Activated T-helper 2 cell treated with anti-CD3 and anti-CD28 coated beads, Interferon-gamma antibody, Interleukin-2, Interleukin-4, amounts not matched to agents 10 μg/mL and 5 μg/mL and 100 μg/mL, durations not matched to agents 14 hours and 24 hours and 36 hours (primary cell): ENCODE measurements around the gene FSTL4. TPM values are rescaled to one million over a fixed set of nuclear protein-coding genes. Genes with fewer than 3 reads are reported as not detected.

Source experiments
- DNase-seq: peaks from one replicate; pipeline ENCODE4 v3.0.0; 2021; ENCODE audit warnings: low spot score
- H3K27ac Mint-ChIP-seq: one replicate; pipeline ENCODE4 v1.8.0; 2021; ENCODE audit warnings: mixed read lengths
- H3K27me3 Mint-ChIP-seq: one replicate; pipeline ENCODE4 v1.8.0; 2021; ENCODE audit warnings: low read depth, mixed read lengths
- H3K36me3 Mint-ChIP-seq: one replicate; pipeline ENCODE4 v1.8.0; 2021; ENCODE audit warnings: low read depth, mixed read lengths
- H3K4me1 Mint-ChIP-seq: one replicate; pipeline ENCODE4 v1.8.0; 2021; ENCODE audit warnings: low read depth, mixed read lengths
- H3K4me3 Mint-ChIP-seq: one replicate; pipeline ENCODE4 v1.8.0; 2021; ENCODE audit warnings: low read depth, mild to moderate bottlenecking, moderate library complexity, mixed read lengths
- H3K9me3 Mint-ChIP-seq: one replicate; pipeline ENCODE4 v1.8.0; 2021; ENCODE audit warnings: mixed read lengths
- intact Hi-C: fragments of 100-400 bp; cut with micrococcal nuclease; formaldehyde crosslinking; loops from one replicate; pipeline ENCODE4 v1.15.1; 2023
- total RNA-seq: library from RNA; stranded (reverse); gene quantifications from 2 replicates; pipeline ENCODE4 v1.2.3, GENCODE V29; 2022

FSTL4 gene
- total RNA-seq, 1 donor from 2014 or later, result 2.1 TPM

DNA sequence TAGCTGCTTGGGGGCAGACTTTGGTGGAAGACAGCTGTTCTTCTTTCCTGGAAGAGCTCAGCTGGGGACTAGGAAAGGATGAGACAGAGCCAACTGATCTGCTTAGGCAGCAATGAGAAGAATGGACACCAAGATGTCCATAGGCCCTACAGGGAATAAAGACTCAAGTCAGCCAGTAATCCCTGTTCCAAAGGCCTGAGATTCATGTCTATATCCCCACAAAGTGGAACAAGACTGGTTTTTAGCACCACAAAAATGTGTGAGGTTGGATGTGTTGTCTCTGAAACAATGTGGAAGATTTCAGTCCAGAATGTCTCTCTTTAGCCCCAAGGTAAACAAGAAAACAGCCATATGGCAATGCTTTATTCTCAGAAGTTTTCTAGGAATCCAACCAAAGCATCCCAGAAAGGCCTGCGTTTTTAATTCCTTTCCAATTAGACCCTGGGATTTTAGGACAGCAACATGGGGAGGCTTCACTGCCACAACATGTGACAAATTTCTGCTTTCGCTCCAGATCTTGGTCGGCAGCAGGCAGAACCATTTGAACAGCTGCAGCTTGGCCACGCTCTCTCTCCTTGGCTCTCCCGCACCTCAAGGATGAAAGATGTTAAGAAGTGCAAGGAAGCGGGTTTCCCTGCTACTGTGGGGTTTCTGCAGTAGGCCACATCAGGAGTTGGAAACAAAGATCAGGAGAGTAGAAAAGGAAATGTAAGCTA is 245.1 kb downstream of the FSTL4 start:
- Mint-ChIP-seq H3K4me1 (no peaks in the 10 kb centered on the region), H3K36me3 (no peaks in the 10 kb centered on the region), H3K9me3 (no peaks in the 10 kb centered on the region), H3K27ac (no peak overlapping the region), H3K27me3 (peaks cover 8% of the 10 kb centered on the region), H3K4me3 (no peak overlapping the region)
- intact Hi-C loops, result no loop called here
- DNase-seq, result no peak

- Mint-ChIP-seq H3K36me3 (no peaks in the 10 kb centered on the region), H3K4me1 (no peaks in the 10 kb centered on the region), H3K4me3 (no peak overlapping the region), H3K9me3 (no peaks in the 10 kb centered on the region), H3K27ac (no peak overlapping the region), H3K27me3 (peaks cover 8% of the 10 kb centered on the region)
- no peak for DNase-seq
- intact Hi-C loops, result no loop called here
Measured at GRCh38 chr5:133366438-133366837, 245.9 kb downstream of the FSTL4 start.

- Mint-ChIP-seq H3K27me3 (peaks cover 8% of the 10 kb centered on the region), H3K4me3 (no peak overlapping the region), H3K9me3 (no peaks in the 10 kb centered on the region), H3K36me3 (no peaks in the 10 kb centered on the region), H3K27ac (no peak overlapping the region), H3K4me1 (no peaks in the 10 kb centered on the region)
- no peak for DNase-seq
- intact Hi-C loops, result no loop called here
Measured at GRCh38 chr5:133365738-133366137, 246.6 kb downstream of the FSTL4 start.

DNA sequence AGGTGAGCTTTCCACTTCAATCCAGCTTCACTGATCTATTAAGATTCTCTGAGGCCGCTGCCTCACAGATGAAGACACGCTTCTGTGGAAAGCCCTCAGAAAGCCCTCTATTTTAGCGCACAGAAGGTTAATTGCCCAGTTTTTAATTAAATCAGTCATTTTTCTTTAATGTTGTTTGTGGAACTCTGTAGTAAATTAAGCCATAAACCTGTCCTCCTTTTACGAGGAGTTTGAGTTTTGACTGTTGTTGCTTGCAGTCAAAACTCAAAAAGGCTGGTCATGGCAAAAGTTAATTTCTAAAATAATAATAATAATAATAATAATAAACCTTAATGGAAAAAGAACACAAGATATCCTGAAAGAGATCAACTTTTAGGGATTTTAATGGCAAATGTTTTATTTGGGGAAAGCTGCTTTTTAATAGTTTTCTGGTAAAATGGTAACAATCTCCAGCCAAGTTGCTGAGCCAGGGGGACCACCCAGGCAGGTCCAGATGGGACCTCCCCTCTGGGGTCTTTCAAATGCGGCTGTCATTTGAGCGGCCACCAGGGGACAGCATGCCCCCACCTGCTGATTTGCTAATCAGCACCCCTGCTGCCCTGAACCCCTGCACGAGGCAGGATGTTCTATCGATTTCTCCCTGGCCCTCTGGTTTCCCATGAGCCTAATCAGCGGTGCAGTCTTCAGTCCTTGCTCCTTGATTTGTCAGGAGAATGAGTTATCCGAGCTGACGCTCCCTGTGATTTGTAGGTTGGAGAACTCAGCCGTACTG is 247.2 kb downstream of the FSTL4 start:
- no peaks in the 10 kb centered on the region for H3K4me1 Mint-ChIP-seq
- no peak overlapping the region for H3K27ac Mint-ChIP-seq
- peaks cover 8% of the 10 kb centered on the region for H3K27me3 Mint-ChIP-seq
- no peak overlapping the region for H3K4me3 Mint-ChIP-seq
- intact Hi-C loops, result no loop called here
- no peaks in the 10 kb centered on the region for H3K36me3 Mint-ChIP-seq
- H3K9me3 Mint-ChIP-seq, result no peaks in the 10 kb centered on the region
- no peak for DNase-seq

- intact Hi-C loops, result no loop called here
- Mint-ChIP-seq H3K27ac (no peak overlapping the region), H3K27me3 (peaks cover 8% of the 10 kb centered on the region), H3K36me3 (no peaks in the 10 kb centered on the region), H3K4me3 (no peak overlapping the region), H3K9me3 (no peaks in the 10 kb centered on the region), H3K4me1 (no peaks in the 10 kb centered on the region)
- DNase-seq, result no peak
Measured at GRCh38 chr5:133363807-133364587, 248.3 kb downstream of the FSTL4 start.

DNA sequence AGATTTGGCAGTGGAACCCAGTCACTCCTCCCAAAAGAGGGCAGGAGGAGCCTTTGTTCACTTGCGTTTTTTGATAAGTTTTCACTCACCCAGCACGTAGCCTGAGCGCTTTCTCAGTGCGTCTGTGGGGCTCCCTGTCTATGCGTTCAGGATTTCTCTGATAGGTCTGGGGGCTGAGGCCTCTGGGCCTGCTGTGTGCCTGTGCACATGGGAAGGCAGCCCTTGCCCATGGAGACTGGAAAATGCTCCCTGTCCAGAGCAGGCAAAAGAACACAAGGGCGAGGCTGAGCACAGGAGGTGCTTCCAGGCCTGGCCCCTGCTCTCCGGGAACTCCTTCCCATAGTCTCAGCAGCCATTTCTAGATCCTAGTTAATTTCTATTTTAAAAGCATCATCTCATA is 249.9 kb downstream of the FSTL4 start:
- Mint-ChIP-seq H3K4me3 (no peak overlapping the region), H3K36me3 (no peaks in the 10 kb centered on the region), H3K27me3 (peaks cover 8% of the 10 kb centered on the region), H3K9me3 (no peaks in the 10 kb centered on the region), H3K4me1 (no peaks in the 10 kb centered on the region), H3K27ac (no peak overlapping the region)
- intact Hi-C loops, result no loop called here
- no peak for DNase-seq

DNA sequence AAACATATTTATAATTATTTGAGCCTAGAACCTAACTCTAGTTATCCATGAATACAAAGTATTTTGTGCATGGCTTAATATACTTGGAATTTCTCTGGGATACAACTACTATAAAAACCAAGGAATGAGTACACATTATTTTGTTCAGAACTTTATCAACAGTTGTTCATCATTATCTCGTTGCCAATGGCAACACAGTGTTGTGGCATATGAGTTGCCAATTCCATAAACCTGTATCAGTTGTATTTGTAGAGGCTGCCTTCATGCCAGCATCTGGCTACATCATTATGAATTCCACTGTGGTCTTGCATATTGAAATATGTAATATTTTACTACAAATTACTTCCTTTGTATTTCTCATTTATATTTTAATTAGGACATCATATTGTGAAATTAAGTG is 250.4 kb downstream of the FSTL4 start:
- Mint-ChIP-seq H3K36me3 (no peaks in the 10 kb centered on the region), H3K4me3 (no peak overlapping the region), H3K9me3 (no peaks in the 10 kb centered on the region), H3K27me3 (peaks cover 8% of the 10 kb centered on the region), H3K27ac (no peak overlapping the region), H3K4me1 (no peaks in the 10 kb centered on the region)
- no peak for DNase-seq
- intact Hi-C loops, result no loop called here

DNA sequence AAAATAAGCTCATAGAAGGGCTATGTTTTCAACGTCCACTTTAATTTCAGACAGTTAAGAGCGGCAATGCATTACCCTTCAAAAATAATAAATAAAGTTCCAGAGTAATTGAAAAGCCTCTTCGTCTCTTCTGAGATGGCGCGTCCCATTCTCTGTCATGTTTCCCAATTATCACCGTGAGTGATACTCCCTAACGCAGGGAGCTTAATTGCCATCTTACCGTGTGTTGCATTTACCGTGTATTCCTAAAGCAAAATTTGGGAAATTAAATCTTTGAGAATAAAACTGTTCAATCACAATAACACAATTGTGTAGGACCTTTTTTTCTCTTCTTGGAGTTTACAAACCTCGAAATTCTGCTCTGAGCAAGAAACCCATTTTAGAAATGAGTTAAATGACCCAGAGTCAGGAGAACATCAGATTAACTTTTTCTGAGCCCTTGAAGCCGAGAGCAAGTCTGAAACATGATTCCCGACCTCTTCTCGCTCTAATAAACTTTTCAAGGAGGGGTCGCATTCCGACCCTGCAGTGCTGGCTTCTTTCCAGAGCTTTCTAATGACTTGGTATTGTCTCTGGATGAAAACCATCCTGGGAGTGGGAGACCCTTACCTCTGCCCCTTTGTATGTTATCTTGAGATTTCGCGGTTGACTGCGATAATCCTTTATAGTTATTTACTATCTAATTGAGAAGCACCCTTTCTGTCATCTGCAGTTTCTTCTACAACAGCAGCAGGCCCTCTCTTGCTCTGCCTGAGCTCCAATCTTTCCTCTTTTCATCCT is 251.5 kb downstream of the FSTL4 start:
- Mint-ChIP-seq H3K9me3 (no peaks in the 10 kb centered on the region), H3K27ac (no peak overlapping the region), H3K27me3 (peaks cover 8% of the 10 kb centered on the region), H3K36me3 (no peaks in the 10 kb centered on the region), H3K4me1 (no peaks in the 10 kb centered on the region), H3K4me3 (no peak overlapping the region)
- no peak for DNase-seq
- intact Hi-C loops, result no loop called here

- H3K9me3 Mint-ChIP-seq, result no peaks in the 10 kb centered on the region
- no peak for DNase-seq
- H3K4me3 Mint-ChIP-seq, result no peak overlapping the region
- no peak overlapping the region for H3K27ac Mint-ChIP-seq
- no peaks in the 10 kb centered on the region for H3K4me1 Mint-ChIP-seq
- intact Hi-C loops, result no loop called here
- H3K27me3 Mint-ChIP-seq, result peaks cover 8% of the 10 kb centered on the region
- H3K36me3 Mint-ChIP-seq, result no peaks in the 10 kb centered on the region
Measured at GRCh38 chr5:133359861-133360260, 252.5 kb downstream of the FSTL4 start.

- no peaks in the 10 kb centered on the region for H3K4me1 Mint-ChIP-seq
- H3K27ac Mint-ChIP-seq, result no peak overlapping the region
- intact Hi-C loops, result no loop called here
- H3K36me3 Mint-ChIP-seq, result no peaks in the 10 kb centered on the region
- no peak for DNase-seq
- H3K9me3 Mint-ChIP-seq, result no peaks in the 10 kb centered on the region
- no peak overlapping the region for H3K4me3 Mint-ChIP-seq
- peaks cover 3% of the 10 kb centered on the region for H3K27me3 Mint-ChIP-seq
Measured at GRCh38 chr5:133358271-133358670, 254.1 kb downstream of the FSTL4 start.

DNA sequence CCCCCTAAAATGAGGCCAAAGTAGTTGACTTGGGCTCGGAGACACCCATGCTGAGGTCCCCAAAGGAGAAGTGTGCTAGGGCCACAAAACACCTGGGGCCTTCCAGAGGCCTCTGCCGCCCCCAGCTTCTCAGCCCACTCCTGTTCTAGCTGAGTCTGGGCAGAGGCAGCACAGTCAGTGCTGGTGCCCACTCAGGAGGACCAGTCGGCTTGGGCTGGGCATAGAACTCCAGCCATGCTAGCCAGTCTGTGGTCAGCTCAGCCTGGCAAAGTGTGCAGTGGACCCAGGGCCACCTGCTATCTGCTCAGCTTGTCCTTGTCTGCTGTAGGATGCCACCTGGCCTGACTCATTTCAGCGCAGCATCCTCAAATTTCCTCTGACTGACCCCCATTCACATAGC is 254.6 kb downstream of the FSTL4 start:
- Mint-ChIP-seq H3K27ac (no peak overlapping the region), H3K4me1 (no peaks in the 10 kb centered on the region), H3K4me3 (no peak overlapping the region), H3K36me3 (no peaks in the 10 kb centered on the region), H3K27me3 (peaks cover under 1% of the 10 kb centered on the region), H3K9me3 (no peaks in the 10 kb centered on the region)
- intact Hi-C loops, result no loop called here
- no peak for DNase-seq

- Mint-ChIP-seq H3K27me3 (no peaks in the 10 kb centered on the region), H3K4me1 (no peaks in the 10 kb centered on the region), H3K27ac (no peak overlapping the region), H3K4me3 (no peak overlapping the region), H3K36me3 (no peaks in the 10 kb centered on the region), H3K9me3 (no peaks in the 10 kb centered on the region)
- intact Hi-C loops, result no loop called here
- DNase-seq, result no peak
Measured at GRCh38 chr5:133356984-133357421, 255.3 kb downstream of the FSTL4 start.
